Iris pigment epithelial cell (primary cell): ENCODE measurements around the gene ATP5PF.
"Not testable (repeated sequence)": the region's sequence is repeated elsewhere in the genome, so short reads cannot be mapped to it uniquely, and the experiment has no call there.

Source experiments
- DNase-seq: peaks from one replicate; pipeline ENCODE4 v3.0.0-alpha.2; 2011; ENCODE audit warnings: low read depth

Gene ATP5PF

GRCh38 chr21:25722631-25723030 lies 12.1 kb downstream of the ATP5PF start:
- DNase-seq: no peak

GRCh38 chr21:25721987-25722386 lies 12.7 kb downstream of the ATP5PF start:
- no peak for DNase-seq

GRCh38 chr21:25717491-25718147 lies 17.1 kb downstream of the ATP5PF start:
- DNase-seq: peak; percentile 74

GRCh38 chr21:25714066-25714465 lies 20.6 kb downstream of the ATP5PF start:
- not testable (repeated sequence) for DNase-seq

- DNase-seq: no peak
Measured at GRCh38 chr21:25710550-25710949, 24.2 kb downstream of the ATP5PF start.

- DNase-seq: no peak
Measured at GRCh38 chr21:25709684-25710265, 24.9 kb downstream of the ATP5PF start.

GRCh38 chr21:25708467-25709065 lies 26.1 kb downstream of the ATP5PF start:
- peak; percentile 49 for DNase-seq

GRCh38 chr21:25701529-25701928 lies 33.2 kb downstream of the ATP5PF start:
- no peak for DNase-seq

- no peak for DNase-seq
Measured at GRCh38 chr21:25700741-25701140, 34.0 kb downstream of the ATP5PF start.

- DNase-seq: not testable (repeated sequence)
Measured at GRCh38 chr21:25695461-25695860, 39.2 kb downstream of the ATP5PF start.

GRCh38 chr21:25691976-25692375 lies 42.7 kb downstream of the ATP5PF start:
- DNase-seq: no peak

GRCh38 chr21:25689226-25689625 lies 45.5 kb downstream of the ATP5PF start:
- peak; percentile 9 for DNase-seq

GRCh38 chr21:25688275-25689155 lies 46.2 kb downstream of the ATP5PF start:
- no peak for DNase-seq

- no peak for DNase-seq
Measured at GRCh38 chr21:25687787-25688186, 46.9 kb downstream of the ATP5PF start.

GRCh38 chr21:25682382-25682781 lies 52.3 kb downstream of the ATP5PF start:
- no peak for DNase-seq

GRCh38 chr21:25676451-25676850 lies 58.3 kb downstream of the ATP5PF start:
- DNase-seq: no peak
